OCI-M2 (cell line): Measurements from ENCODE around the gene ZBTB7B.
"Not testable (repeated sequence)": the region's sequence is repeated elsewhere in the genome, so short reads cannot be mapped to it uniquely, and the experiment has no call there.

Experiments
- DNase-seq: peaks from one replicate; lab custom pipeline; 2025; ENCODE audit not compliant: unreplicated experiment; lab: John Stamatoyannopoulos, UW

Gene ZBTB7B

GRCh38 chr1:154988058-154988954 lies 14.3 kb upstream of the ZBTB7B start:
- no peak for DNase-seq

DNA sequence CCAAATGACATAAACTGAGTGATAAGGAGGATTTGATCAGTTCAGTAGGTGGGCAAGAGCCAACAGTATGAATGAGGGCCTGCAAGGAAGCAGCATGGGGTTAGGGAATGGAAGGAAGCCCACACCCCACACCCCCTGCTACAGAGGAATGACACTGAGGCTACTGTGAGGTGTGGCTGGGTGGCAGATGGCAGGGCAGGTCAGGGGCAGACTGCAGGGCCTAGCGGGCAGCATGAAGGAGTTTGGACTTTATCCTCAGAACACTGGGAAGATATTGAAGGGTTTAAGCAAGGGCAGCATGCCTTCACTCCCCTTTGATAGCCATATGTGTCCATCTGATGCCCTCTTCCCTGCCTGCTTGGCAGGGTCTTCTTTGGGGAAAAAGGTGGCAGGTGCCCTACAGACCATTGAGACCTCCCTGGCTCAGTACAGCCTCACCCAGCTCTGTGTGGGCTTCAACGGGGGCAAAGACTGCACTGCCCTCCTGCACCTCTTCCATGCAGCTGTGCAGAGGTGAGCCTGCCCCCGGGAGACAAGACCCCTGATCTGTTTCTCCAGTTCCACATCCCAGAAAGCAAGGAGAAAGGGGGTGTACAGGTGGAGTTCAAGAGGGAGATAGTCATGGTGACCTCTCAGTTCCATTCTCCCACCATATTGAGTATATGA lies 13.3 kb upstream of the ZBTB7B start:
- DNase-seq: no peak

DNA sequence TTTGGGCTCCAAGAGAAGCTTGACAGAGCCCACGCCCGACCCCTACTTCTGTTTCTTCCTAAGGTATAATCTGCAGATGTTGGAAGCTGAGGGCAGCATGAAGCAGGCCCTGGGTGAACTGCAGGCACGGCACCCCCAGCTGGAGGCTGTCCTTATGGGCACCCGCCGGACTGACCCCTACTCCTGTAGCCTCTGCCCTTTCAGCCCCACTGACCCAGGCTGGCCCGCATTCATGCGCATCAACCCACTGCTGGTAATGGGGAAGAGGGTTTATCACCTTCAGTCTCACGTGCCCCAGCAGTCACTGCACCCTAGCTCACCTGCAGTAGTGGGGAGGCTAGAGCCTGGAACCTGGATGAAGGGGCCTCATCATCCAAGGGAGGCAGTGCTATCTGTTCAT lies 12.3 kb upstream of the ZBTB7B start:
- DNase-seq: no peak

DNA sequence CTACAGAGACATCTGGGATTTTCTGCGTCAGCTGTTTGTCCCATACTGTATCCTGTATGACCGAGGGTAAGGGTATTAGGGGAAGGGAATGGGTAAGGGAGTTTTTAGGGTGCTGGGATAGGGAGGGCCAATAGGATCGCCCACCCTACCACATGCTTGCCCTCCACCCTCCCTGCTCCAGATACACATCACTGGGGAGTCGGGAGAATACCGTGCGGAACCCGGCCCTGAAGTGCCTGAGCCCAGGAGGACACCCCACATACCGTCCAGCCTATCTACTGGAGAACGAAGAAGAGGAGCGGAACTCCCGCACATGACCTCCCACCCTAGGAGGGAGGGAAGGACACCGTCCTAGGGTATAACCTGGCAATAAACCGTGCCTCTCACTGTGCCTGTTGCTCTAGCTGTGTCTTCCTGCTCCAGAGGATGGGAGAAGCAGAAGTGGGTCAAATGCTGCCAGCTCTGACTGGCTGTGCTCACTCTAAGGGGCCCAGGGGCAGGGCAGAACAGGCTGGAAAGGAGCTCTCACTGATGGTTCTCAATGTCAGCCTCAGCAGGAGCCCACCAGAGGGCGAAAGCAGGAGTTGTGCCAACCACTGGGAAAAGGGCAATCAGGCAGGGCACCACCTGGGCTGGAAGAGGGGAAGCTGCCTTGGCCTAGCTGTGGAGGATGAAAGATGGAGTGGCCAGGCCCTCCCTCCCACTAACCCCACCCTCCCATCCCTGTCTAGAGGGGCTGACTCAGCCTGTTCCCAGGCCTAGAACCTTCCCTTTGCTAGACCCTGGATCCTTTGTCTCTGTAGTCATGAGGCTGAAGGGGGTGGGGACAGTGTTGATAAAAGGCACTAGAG lies 9.7 kb upstream of the ZBTB7B start:
- peak; percentile 34 for DNase-seq

DNA sequence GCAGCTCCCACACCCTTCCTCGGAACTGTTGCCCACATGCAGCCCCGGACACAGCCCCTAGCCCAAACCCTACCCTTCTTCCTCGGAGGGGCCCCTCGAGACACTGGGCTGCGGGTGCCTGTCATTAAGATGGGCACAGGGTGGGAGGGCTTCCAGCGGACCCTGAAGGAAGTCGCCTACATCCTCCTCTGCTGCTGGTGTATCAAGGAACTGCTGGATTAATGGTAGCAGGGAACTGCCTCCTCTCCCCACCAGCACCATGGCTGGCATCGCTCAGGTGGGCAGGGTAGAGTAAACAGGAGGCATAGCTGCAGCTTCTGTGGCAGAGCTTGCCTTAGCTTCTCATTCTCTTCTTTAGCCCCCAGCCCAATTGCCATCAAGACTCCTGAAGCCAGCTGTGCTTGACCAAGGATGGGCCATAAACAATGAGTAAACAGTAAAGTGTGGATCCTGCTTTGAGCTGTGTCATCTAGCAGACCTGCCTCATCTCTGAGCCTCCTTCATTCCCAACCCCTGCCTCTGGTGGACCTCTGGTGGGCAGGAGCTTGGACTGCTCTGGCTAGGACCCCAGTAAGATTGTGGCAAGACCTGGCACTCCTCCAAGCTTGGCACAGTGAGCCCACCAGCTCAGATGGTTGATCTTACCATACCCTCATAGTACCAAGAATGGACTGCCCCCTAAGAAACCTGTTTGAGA lies 8.9 kb upstream of the ZBTB7B start, which contains the start of gene LENEP:
Gene LENEP, plus strand, starts transcription at position 15 of the 697 bp plus-strand sequence. Its CDS starts 22 bp downstream, at position 37.
- DNase-seq: no peak

GRCh38 chr1:154994269-154994587 lies 8.4 kb upstream of the ZBTB7B start:
- no peak for DNase-seq

GRCh38 chr1:154994591-154994990 lies 8.0 kb upstream of the ZBTB7B start:
- no peak for DNase-seq

- not testable (repeated sequence) for DNase-seq
These were observed 7.2 kb upstream of the ZBTB7B start for GRCh38 chr1:154995301-154995983.

GRCh38 chr1:154996966-154997701 lies 5.5 kb upstream of the ZBTB7B start:
- DNase-seq: no peak

GRCh38 chr1:154998201-154998780 lies 4.3 kb upstream of the ZBTB7B start:
- no peak for DNase-seq

GRCh38 chr1:154998818-154999570 lies 3.6 kb upstream of the ZBTB7B start:
- DNase-seq: peak; percentile 31

DNA sequence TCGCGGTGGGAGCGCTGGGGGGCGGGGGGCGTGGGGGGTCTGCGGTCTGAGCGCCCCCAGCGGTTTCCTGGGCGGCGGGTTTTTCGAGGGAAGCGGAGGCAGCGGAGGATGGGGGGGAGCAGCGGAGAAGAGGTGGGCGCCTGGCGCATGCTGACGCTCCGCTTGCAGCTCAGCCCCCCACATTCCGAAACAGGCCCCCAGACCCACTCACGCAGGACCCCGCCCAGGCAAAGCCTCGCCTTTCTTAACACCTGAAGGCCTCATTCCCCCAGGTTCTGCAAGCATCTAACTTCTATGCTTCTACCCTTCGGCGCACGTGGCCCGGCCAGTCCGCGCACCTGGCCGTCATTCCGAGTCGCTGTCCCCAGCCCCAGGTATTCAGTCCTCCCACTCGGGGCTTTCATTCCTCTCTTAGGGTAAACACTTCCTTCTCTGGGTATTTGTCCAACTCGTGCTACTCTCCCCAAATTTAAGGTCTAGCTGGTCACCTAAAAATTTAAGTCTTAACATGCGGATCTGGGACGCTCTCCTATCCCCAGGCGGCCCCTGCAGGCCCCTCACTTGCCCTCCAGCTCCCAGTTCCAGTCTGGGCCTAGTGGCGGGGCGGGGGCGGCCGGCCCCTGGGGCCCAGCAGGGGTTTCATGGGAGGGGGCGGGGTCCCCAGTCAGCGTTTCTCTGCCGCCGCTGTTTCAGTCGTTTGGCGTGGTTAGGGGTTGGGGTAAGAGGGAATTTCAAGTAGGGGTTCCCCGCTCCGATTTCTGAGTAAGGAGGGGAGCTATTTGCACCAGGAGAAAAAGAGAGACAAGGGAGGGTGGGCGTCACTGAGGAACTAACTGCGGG lies 2.8 kb upstream of the ZBTB7B start:
- DNase-seq: peak; percentile 9

DNA sequence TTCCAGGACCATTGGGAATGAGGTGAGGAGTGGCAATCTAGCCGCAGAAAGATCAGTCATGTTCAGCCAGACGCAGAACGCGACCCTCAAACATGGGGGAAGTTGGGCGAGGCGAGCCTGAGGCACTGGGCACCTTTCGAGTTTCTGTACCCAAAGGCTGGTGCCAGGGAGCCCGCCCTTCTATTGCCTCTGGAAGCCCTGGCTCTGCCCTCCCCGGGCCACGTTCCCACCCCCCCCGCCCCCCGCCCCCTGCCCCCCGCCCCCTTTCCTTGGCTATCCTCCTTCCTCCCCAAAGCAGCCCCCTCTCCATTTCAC lies 2.2 kb upstream of the ZBTB7B start:
- DNase-seq: no peak

- peak; percentile 72 for DNase-seq
These were observed 1.7 kb upstream of the ZBTB7B start for GRCh38 chr1:155000726-155001424.

DNA sequence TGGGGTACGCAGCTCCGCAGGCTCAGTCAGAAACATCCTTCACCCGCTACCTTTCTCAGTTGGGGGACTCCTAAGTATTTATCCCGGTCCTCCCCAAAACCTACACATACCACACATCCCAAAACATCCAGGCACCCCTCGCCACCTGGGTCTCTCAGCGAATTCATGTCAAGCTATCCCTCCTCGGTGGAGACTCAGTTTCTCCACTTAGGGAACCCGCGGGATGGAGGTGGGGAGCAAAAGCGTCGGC lies 1.3 kb upstream of the ZBTB7B start:
- no peak for DNase-seq

GRCh38 chr1:155001675-155002463 lies 733 bp upstream of the ZBTB7B start:
- DNase-seq: peak; percentile 64
